GM21737 (cell line): ENCODE data around the gene OR8H2.
"Not testable (repeated sequence)": the region's sequence is repeated elsewhere in the genome, so short reads cannot be mapped to it uniquely, and the experiment has no call there.

ENCODE experiments used
- ATAC-seq: cut with Tn5 transposase; IDR thresholded peaks from one replicate; pipeline ENCODE4 v1.9.1; 2021; ENCODE audit warnings: mild to moderate bottlenecking, moderate library complexity; ENCODE audit not compliant: unreplicated experiment

Gene OR8H2, protein sequence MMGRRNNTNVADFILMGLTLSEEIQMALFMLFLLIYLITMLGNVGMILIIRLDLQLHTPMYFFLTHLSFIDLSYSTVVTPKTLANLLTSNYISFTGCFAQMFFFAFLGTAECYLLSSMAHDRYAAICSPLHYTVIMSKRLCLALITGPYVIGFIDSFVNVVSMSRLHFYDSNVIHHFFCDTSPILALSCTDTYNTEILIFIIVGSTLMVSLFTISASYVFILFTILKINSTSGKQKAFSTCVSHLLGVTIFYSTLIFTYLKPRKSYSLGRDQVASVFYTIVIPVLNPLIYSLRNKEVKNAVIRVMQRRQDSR

DNA sequence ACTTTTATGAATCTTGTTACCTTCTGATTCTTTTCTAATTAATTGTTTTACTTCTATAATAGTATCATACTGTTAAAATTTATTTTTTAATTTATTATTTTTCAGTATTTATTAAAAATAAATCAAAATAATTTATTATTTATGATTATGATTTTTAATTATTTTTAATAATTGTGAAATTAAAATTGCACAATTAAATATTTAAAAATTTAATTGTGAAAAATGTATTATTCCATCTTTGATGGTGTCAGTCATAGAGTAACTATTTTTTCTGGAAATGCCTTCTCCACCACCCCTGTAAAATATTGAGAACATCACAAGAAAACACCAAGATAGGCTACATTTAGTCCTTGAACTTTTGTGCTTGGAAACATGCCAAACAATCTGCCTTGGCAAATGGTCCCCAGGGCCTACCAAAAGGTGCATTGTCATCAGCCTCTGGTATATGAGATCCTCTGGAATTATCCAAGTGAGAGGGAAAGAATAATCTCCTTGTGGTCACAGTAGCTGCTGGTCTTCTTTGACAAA lies at the start of gene OR8H2:
Gene OR8H2, plus strand, starts transcription at position 478 of the 528 bp plus-strand sequence. CDS start 1,356 bp downstream, outside the sequence.
- ATAC-seq, result no peak

DNA sequence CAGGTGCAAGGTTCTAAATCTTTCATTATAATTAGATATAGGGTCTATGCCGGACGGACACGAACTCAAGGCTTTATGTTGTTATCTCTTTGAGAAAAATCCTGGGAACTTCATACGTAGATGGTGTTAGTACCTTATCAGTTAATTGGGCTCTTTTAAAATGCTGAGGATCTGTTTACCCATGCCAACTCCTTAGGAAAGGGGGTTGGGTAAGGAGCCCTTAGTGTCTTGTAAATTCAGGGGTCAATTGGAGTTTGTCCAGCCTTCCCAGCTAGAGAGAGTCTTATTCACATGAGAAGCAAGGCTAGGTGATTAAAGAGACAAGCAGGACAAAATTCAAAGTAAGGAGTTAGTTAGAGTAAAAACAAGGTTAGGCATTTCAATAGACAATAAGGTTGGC lies 47.1 kb upstream of the OR8H2 start:
- ATAC-seq, result not testable (repeated sequence)

DNA sequence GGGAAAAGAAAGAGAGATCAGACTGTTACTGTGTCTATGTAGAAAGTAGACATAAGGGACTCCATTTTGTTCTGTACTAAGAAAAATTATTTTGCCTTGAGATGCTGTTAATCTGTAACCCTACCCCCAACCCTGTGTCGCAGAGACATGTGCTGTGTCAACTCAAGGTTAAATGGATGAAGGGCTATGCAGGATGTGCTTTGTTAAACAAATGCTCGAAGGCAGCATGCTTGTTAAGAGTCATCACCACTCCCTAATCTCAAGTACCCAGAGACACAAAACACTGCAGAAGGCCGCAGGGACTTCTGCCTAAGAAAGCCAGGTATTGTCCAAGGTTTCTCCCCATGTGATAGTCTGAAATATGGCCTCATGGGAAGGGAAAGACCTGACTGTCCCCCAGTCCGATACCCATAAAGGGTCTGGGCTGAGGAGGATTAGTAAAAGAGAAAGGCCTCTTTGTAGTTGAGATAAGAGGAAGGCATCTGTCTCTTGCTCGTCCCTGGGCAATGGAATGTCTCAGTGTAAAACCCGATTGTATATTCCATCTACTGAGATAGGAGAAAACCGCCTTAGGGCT lies 45.7 kb upstream of the OR8H2 start:
- not testable (repeated sequence) for ATAC-seq

DNA sequence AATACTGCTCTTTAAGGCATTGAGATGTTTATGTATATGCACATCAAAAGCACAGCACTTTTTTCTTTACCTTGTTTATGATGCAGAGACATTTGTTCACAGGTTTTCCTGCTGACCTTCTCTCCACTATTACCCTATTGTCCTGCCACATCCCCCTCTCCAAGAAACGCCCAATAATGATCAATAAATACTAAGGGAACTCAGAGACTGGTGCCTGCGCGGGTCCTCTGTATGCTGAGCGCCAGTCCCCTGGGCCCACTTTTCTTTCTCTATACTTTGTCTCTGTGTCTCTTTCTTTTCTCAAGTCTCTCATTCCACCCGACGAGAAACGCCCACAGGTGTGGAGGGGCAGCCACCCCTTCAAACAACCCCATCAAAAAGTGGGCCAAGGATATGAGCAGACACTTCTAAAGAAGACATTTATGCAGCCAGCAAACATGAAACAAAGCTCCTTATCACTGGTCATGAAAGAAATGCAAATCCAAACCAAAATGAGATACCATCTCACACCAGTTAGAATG lies 45.2 kb upstream of the OR8H2 start:
- ATAC-seq, result not testable (repeated sequence)

DNA sequence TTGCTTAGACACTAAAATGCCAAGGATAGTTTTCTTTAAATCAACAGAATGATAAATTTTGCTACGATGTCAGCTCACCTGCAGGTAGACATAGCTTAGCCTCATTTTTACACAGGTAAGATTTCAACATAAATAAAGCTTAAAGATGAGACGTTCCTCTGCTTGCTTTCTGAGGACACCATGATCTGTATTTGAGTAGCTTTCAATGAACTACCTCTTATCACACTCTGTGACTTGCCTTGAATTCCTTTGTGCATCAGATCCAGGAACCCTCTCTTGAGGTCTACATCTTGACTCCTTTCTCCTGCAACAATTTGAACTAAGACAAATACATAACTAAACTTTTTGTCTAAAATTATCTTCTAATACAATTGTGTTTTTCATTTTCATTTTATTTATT lies 36.5 kb upstream of the OR8H2 start:
- ATAC-seq, result no peak

DNA sequence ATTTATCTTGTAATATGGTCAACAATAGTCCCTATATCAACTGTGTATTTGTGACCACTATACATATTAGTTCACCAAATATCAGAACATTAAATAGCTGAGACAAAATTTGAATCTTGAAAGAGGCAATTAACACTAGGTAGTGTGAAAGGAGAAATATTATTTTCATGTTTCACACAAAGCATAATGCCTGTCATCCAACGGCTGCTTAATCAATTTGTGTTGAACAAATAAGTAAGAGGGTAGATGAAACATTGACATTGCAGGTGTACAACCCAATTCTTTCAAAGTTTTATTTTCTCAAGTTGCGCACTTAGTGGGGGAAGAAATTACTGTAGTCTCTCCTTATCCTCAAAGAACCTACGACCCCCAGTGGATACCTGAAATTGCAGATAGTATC lies 13.8 kb upstream of the OR8H2 start:
- ATAC-seq, result no peak

DNA sequence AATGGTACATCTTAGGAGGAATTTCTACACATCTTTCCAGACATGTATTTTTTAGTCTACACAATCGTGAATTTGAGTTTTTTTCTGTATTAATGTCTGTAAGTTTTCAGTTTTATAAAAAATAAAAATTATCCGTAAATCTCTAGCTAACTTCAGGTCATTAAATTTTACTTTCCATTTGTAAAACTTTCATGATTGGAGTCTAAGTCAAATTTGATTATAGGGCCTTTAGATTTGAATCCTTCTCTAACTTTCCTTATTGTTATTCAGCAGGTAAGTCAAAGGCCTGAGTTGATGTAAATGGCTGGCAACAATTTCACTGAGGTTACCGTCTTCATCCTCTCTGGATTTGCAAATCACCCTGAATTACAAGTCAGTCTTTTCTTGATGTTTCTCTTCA lies 10.5 kb upstream of the OR8H2 start, which contains the start of gene OR8I2:
Gene OR8I2, plus strand, starts transcription at position 301 of the 400 bp plus-strand sequence. Its CDS starts 0 bp downstream, at position 301.
- no peak for ATAC-seq

DNA sequence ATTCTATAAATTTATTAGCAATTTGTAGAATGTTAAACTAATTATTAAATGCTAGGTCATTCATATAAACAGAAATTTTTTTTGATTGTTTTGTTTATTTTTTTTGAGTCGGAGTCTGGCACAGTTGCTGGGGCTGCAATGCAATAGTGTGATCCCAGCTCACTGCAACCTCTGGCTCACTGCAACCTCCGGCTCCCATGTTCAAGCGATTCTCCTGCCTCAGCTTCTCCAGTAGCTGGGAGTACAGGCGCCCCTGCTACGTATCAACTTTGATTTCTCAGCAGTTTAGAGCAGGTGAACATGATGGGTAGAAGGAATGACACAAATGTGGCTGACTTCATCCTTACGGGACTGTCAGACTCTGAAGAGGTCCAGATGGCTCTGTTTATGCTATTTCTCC lies 18.6 kb downstream of the OR8H2 start, which contains the start of gene OR8H3:
Gene OR8H3, plus strand, starts transcription at position 301 of the 400 bp plus-strand sequence. Its CDS starts 0 bp downstream, at position 301.
- no peak for ATAC-seq

DNA sequence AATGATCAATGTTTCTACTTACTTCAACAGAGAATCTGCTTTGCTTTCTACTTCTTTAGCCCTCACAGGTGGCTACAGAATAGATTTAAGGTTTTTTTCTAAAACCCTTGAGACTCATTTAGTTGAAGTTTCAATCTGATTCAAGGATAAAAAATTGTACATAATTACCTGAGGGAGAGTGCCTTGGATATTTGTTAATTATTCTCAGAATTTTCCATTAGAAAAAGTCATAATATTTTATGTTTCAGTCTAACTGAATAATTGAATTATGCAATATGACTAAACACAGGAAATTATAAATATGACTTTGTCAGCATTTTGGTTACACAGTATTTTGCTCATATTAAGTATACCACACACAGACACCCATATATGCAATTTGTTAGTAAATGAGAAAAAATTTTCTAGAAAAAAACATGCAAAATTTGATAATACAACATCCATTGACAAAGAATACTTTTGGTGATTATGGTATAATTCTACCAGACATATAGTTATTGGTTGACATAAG lies 36.7 kb downstream of the OR8H2 start, which contains the start of gene OR8J3:
Gene OR8J3, minus strand, starts transcription at position 51 of the 511 bp plus-strand sequence. CDS start 2,483 bp downstream, outside the sequence.
- no peak for ATAC-seq

DNA sequence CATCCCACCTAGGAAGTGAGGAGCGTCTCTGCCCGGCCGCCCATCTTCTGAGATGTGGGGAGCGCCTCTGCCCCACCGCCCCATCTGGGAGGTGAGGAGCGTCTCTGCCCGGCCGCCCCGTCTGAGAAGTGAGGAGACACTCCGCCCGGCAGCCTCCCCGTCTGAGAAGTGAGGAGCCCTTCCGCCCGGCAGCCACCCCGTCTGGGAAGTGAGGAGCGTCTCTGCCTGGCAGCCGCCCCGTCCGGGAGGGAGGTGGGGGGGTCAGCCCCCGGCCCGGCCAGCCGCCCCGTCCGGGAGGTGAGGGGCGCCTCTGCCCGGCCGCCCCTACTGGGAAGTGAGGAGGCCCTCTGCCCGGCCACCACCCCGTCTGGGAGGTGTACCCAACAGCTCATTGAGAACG lies 40.2 kb downstream of the OR8H2 start:
- not testable (repeated sequence) for ATAC-seq

DNA sequence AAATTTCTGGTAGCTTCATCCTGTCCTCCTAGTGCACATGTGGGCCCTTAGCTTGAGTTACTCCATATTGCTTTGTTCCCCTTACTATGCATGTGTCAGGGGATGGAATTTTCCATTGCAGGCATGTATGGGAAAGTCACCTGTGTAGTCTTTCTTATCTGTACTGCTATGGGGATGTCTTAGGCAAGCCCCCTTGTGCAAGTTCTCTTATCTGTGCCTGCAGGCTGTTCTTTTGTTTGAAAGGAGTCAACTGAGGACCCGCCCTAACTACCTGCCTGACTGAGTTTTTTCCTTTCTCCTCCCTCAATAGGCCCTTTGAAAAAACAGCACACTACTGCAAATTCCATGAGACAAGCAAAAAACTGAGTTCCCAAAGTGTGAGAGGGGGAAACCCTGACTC lies 47.9 kb downstream of the OR8H2 start:
- no peak for ATAC-seq

DNA sequence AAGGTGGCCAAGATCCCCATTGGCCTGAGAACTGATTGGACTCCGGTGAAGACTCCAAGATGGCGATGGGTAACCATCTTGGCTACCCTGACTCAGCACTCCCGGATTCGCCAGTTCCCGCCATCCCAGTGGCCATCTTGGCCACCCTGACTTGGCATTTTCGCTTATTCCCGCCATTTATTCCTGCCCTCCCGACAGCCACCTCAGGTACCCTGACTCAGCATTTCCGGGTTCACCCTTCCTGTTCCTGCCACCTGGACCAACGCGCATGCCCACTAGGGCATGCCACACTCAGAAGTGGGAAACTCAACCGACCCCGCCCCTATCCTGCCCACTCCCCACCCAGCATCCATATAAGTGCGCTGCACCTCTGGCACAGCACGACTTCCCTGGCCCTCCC lies 48.8 kb downstream of the OR8H2 start:
- ATAC-seq, result no peak
